GM03348 (cell line): ENCODE results near the gene DPM2.

Experiments used
- DNase-seq: peaks from one replicate; pipeline ENCODE4 v3.0.0; 2012; ENCODE audit warnings: low spot score

Gene DPM2

GRCh38 chr9:127918183-127919107 is 19.2 kb downstream of the DPM2 start:
- DNase-seq: no peak

- DNase-seq: no peak
Observed at GRCh38 chr9:127917603-127918002, 20.1 kb downstream of the DPM2 start.

GRCh38 chr9:127916720-127917581 is 20.7 kb downstream of the DPM2 start, which contains the start of gene ST6GALNAC4:
Gene ST6GALNAC4 (minus strand): TSS chr9:127917041. CDS start chr9:127916419, 622 bp downstream.
- DNase-seq: peak; percentile 99

- DNase-seq: no peak
Observed at GRCh38 chr9:127915801-127916719, 21.6 kb downstream of the DPM2 start.

- DNase-seq: no peak
Observed at GRCh38 chr9:127915325-127915752, 22.3 kb downstream of the DPM2 start.

- DNase-seq: no peak
Observed at GRCh38 chr9:127913682-127914081, 24.0 kb downstream of the DPM2 start.

GRCh38 chr9:127912882-127913281 is 24.8 kb downstream of the DPM2 start:
- no peak for DNase-seq

GRCh38 chr9:127912296-127912695 is 25.4 kb downstream of the DPM2 start:
- DNase-seq: no peak

GRCh38 chr9:127910613-127911205 is 26.9 kb downstream of the DPM2 start:
- no peak for DNase-seq

- DNase-seq: no peak
Observed at GRCh38 chr9:127909839-127910273, 27.8 kb downstream of the DPM2 start.

GRCh38 chr9:127908660-127908926 is 29.1 kb downstream of the DPM2 start:
- DNase-seq: no peak

GRCh38 chr9:127907867-127908659 is 29.6 kb downstream of the DPM2 start:
- no peak for DNase-seq

- no peak for DNase-seq
Observed at GRCh38 chr9:127905788-127906191, 31.9 kb downstream of the DPM2 start.

GRCh38 chr9:127905004-127905728 is 32.5 kb downstream of the DPM2 start:
- DNase-seq: no peak

- no peak for DNase-seq
Observed at GRCh38 chr9:127904561-127905003, 33.1 kb downstream of the DPM2 start.

GRCh38 chr9:127903557-127904475 is 33.8 kb downstream of the DPM2 start:
- DNase-seq: no peak

- DNase-seq: peak; percentile 97
Observed at GRCh38 chr9:127899128-127899943, 38.3 kb downstream of the DPM2 start, which contains the start of gene ST6GALNAC6. Gene ST6GALNAC6 (minus strand): TSS chr9:127899603. CDS start chr9:127897981, 1,622 bp downstream.
